ENCODE results near the gene SOX11. TPM values are rescaled to one million over a fixed set of nuclear protein-coding genes. Genes with fewer than 3 reads are reported as not detected.

Gene SOX11
- total and polyA plus RNA-seq, 2 of the 8 experiments (the other 6 are each of a cell fraction or from before 2014, with no cell fraction given): 9.0 to 55.6 TPM

GRCh38 chr2:5691221-5691984, 781 bp upstream of the SOX11 start (continued):
- TF ChIP-seq CHD7 (IDR thresholded peaks at IDR 0.05; ENCODE audit: insufficient replicate concordance, low read length): no peak
- TF ChIP-seq KDM1A (IDR thresholded peaks at IDR 0.05; ENCODE audit: borderline replicate concordance, low read length): 0 out of 2 replicates have a peak, but pooled peaks have one; percentile 24
- TF ChIP-seq BRCA1 (IDR thresholded peaks at IDR 0.05; ENCODE audit: low read depth, low read length): no peak
- no peak; the same call in none of the 2 replicates for TF ChIP-seq PHF8 (conservative IDR thresholded peaks at IDR 0.05; ENCODE audit: low read depth, low read length)
- TF ChIP-seq SIRT6 (IDR thresholded peaks at IDR 0.05; ENCODE audit: low read length): no peak
- TF ChIP-seq HDAC2 (IDR thresholded peaks at IDR 0.05; ENCODE audit: borderline replicate concordance in 1 of 2, low read depth in 2 of 2, low read length in 2 of 2): peak in 1 of 2 experiments; percentile 79; a peak in 1 of 4 replicates
- TF ChIP-seq SP4 (IDR thresholded peaks at IDR 0.05; ENCODE audit: low read length): no peak
- 0 out of 2 replicates have a peak, but pooled peaks have one; percentile 41 for TF ChIP-seq POLR2AphosphoS5 (IDR thresholded peaks at IDR 0.05; ENCODE audit: low read depth, low read length)
- no peak for TF ChIP-seq BCL11A (IDR thresholded peaks at IDR 0.05; ENCODE audit: low read depth in 2 of 2, low read length in 2 of 2)
- no peak for TF ChIP-seq RFX5 (IDR thresholded peaks at IDR 0.05; ENCODE audit: borderline replicate concordance, low read depth, low read length)
